ENCODE measurements around the gene SPATA17.

SPATA17 gene

GRCh38 chr1:217837691-217838090, 206.5 kb downstream of the SPATA17 start:
- ATAC-seq = no peak
- TF ChIP-seq, protein P1, sequence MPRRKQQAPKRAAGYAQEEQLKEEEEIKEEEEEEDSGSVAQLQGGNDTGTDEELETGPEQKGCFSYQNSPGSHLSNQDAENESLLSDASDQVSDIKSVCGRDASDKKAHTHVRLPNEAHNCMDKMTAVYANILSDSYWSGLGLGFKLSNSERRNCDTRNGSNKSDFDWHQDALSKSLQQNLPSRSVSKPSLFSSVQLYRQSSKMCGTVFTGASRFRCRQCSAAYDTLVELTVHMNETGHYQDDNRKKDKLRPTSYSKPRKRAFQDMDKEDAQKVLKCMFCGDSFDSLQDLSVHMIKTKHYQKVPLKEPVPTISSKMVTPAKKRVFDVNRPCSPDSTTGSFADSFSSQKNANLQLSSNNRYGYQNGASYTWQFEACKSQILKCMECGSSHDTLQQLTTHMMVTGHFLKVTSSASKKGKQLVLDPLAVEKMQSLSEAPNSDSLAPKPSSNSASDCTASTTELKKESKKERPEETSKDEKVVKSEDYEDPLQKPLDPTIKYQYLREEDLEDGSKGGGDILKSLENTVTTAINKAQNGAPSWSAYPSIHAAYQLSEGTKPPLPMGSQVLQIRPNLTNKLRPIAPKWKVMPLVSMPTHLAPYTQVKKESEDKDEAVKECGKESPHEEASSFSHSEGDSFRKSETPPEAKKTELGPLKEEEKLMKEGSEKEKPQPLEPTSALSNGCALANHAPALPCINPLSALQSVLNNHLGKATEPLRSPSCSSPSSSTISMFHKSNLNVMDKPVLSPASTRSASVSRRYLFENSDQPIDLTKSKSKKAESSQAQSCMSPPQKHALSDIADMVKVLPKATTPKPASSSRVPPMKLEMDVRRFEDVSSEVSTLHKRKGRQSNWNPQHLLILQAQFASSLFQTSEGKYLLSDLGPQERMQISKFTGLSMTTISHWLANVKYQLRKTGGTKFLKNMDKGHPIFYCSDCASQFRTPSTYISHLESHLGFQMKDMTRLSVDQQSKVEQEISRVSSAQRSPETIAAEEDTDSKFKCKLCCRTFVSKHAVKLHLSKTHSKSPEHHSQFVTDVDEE (CRISPR knock-in tag; IDR thresholded peaks at IDR 0.05) = no peak
- TF ChIP-seq BACH2 (CRISPR knock-in tag; IDR thresholded peaks at IDR 0.05; ENCODE audit: borderline replicate concordance) (no peak), GLIS3 (CRISPR knock-in tag; IDR thresholded peaks at IDR 0.05) (no peak), TOX (CRISPR knock-in tag; IDR thresholded peaks at IDR 0.05; ENCODE audit: borderline replicate concordance) (no peak), TCF4 (CRISPR knock-in tag; IDR thresholded peaks at IDR 0.05; ENCODE audit: borderline replicate concordance) (no peak), OSR1 (CRISPR knock-in tag; IDR thresholded peaks at IDR 0.05) (no peak), ZC3H10 (CRISPR knock-in tag; IDR thresholded peaks at IDR 0.05) (no peak), ZNF8 (CRISPR knock-in tag; IDR thresholded peaks at IDR 0.05) (no peak), PATZ1 (CRISPR knock-in tag; IDR thresholded peaks at IDR 0.05; ENCODE audit: borderline replicate concordance) (no peak), ZFP3 (CRISPR knock-in tag; IDR thresholded peaks at IDR 0.05) (no peak), ZNF565 (CRISPR knock-in tag; conservative IDR thresholded peaks at IDR 0.05; ENCODE audit: low read depth) (no peak), SNAI2 (CRISPR knock-in tag; IDR thresholded peaks at IDR 0.05) (no peak), ISL1 (CRISPR knock-in tag; IDR thresholded peaks at IDR 0.05) (no peak), ZNF70 (CRISPR knock-in tag; IDR thresholded peaks at IDR 0.05) (no peak), ESRRG (CRISPR knock-in tag; IDR thresholded peaks at IDR 0.05) (no peak)

DNA sequence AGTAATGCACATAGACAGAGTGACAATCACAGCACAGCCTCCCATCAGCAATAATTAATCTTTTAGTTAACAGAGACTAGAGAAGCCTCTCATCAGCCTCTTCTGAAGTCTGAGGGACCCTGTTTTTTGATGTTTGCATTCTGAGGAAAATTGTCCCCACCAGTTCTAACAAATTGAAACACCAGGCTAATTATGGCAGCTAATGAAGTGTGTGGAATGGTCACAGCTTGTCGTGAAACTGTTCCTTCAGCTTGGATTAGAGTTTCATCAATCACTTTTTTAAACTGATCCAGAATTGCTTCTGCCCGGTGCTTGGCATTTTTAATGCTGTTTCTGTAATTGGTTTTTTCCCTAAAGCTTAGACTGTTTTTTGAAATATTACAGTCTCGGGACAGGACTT, 208.0 kb downstream of the SPATA17 start:
- TF ChIP-seq ESRRG (CRISPR knock-in tag; IDR thresholded peaks at IDR 0.05) (no peak), ZNF8 (CRISPR knock-in tag; IDR thresholded peaks at IDR 0.05) (no peak), BACH2 (CRISPR knock-in tag; IDR thresholded peaks at IDR 0.05; ENCODE audit: borderline replicate concordance) (no peak), ARNTL (CRISPR knock-in tag; IDR thresholded peaks at IDR 0.05; ENCODE audit: borderline replicate concordance, low read depth) (no peak), TOX (CRISPR knock-in tag; IDR thresholded peaks at IDR 0.05; ENCODE audit: borderline replicate concordance) (no peak), CREB5 (CRISPR knock-in tag; IDR thresholded peaks at IDR 0.05; ENCODE audit: low read depth) (no peak), ZFP30 (CRISPR knock-in tag; IDR thresholded peaks at IDR 0.05) (no peak), ZNF565 (CRISPR knock-in tag; conservative IDR thresholded peaks at IDR 0.05; ENCODE audit: low read depth) (no peak), ISL1 (CRISPR knock-in tag; IDR thresholded peaks at IDR 0.05) (no peak), PATZ1 (CRISPR knock-in tag; IDR thresholded peaks at IDR 0.05; ENCODE audit: borderline replicate concordance) (no peak), PPARA (CRISPR knock-in tag; IDR thresholded peaks at IDR 0.05; ENCODE audit: borderline replicate concordance) (no peak), SNAI2 (CRISPR knock-in tag; IDR thresholded peaks at IDR 0.05) (no peak), CSRNP3 (CRISPR knock-in tag; IDR thresholded peaks at IDR 0.05) (no peak), TCF4 (CRISPR knock-in tag; IDR thresholded peaks at IDR 0.05; ENCODE audit: borderline replicate concordance) (no peak), GLIS3 (CRISPR knock-in tag; IDR thresholded peaks at IDR 0.05) (no peak), ZC3H10 (CRISPR knock-in tag; IDR thresholded peaks at IDR 0.05) (no peak)
- TF ChIP-seq, protein P1 (CRISPR knock-in tag; IDR thresholded peaks at IDR 0.05) = no peak
- no peak for ATAC-seq

Data from SK-N-SH treated with all-trans-retinoic acid at 6 μM for 48 hours (cell line).